Epithelial cell of umbilical artery (primary cell): ENCODE data around the gene WASHC4. TPM values are rescaled to one million over a fixed set of nuclear protein-coding genes. Genes with fewer than 3 reads are reported as not detected.

ENCODE experiments used
- total RNA-seq: library from RNA; depleted of rRNA; stranded (reverse); fragments of >200 nt; gene quantifications from 2 replicates; pipeline ENCODE4 v1.2.3, GENCODE V29; 2014

WASHC4 gene
- 127 and 165 TPM in 2 replicates for total RNA-seq

GRCh38 chr12:105107494-105108371 lies at the start of gene WASHC4:
Gene WASHC4, plus strand, starts transcription at chr12:105107731. Its CDS starts 70 bp downstream, at chr12:105107801.

DNA sequence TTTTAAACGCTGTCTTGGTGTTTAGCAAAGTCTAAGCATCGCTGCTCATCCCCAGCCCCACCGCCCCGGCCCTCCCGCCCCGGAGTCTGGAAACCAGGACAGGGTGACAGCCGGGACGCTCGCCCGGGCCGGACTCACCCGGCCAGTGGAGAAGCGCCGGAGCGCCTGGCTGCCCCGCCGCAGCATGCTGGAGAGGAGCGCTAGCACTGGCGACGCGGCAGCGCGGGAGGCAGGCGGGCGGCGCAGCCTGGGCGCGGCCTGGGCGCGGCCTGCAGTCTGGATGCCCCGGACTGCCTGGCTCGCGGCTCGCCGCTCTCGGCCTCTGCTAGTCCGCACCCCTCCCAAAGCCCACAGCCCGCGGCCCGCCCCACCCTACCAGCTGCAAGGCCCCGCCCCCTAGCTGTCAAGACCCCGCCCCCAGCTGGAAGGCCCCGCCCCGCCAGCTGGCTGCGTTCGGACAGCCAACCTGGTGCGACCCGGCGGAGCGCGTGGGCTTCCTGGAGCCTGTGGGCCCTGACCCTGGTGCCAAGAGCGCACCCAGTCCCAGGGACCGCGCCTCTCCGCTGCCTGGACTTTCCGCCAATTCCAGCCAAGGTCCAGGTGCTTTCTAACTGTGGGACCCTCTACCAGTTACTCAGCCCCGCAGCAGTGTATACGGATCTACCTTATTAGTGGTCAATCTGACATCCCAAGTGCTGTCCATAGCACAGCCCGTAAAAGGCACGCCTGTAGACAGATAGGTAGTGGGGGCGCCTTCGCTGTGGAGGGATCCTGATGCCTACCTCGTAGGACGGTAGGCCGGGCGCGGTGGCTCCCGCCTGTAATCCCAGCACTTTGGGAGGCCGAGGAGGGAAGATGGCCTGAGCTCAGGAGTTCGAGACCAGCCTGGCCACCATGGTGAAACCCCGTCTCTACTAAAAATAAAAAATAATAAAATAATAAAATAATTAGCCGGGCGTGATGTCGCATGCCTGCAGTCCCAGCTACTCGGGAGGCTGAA lies 23.0 kb upstream of the WASHC4 start, which contains the start of gene ALDH1L2:
TSS of gene ALDH1L2 (minus strand) at position 208 of the 1,000 bp plus-strand sequence. CDS start at position 186, 22 bp downstream.

Other genes with a start within 250 kb of the WASHC4 start
- gene SLC41A2, start 149.4 kb upstream of the WASHC4 start, total RNA-seq = 12.0 and 29.9 TPM in 2 replicates
- gene NOPCHAP1, start 121.4 kb upstream of the WASHC4 start, total RNA-seq = 9.7 and 10.4 TPM in 2 replicates
- 2.9 and 7.0 TPM in 2 replicates for gene ALDH1L2, start 23.3 kb upstream of the WASHC4 start, total RNA-seq
- 12.5 and 20.8 TPM in 2 replicates for gene APPL2, start 128.4 kb downstream of the WASHC4 start, total RNA-seq
- 38.6 and 51.6 TPM in 2 replicates for gene C12orf75, start 223.0 kb downstream of the WASHC4 start, total RNA-seq